ENCODE results near the gene C9orf85. TPM values are rescaled to one million over a fixed set of nuclear protein-coding genes. Genes with fewer than 3 reads are reported as not detected.

Gene C9orf85
- total and polyA plus RNA-seq, 9 of the 15 experiments (the other 6 are each of a cell fraction or from before 2014, with no cell fraction given) = 6.7 to 17.6 (median 13.0) TPM

DNA sequence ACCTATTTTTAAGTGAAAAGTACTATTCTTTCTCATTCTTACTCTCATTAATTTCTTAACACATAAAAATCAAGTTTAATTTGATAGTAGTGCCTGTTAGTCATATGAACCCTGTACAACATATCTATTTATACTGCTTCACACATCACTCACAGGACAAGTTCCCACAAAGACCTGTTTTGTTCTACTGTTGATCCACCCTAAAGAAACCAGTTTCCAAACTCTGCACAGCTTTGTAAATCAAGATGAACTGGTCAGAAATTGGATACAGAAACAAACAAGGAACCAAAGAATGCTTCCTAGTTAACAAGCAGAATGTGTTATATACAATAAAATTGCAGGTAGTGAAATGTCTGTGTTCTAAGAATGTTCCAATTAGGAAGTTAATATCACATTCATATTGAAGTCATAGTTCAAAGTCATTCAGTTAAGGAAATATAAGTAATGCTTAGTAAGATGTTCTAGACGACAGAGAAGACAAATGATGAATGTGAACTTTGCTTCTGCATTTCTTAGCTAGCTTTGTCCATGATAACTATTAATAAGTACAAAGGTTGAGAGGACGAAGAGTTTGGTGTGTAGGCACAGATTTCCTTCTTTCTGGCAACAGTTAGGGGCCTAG lies 33.4 kb downstream of the C9orf85 start (continued):
- TF ChIP-seq ELK3 (CRISPR knock-in tag; IDR thresholded peaks at IDR 0.05) (no peak), SMARCE1 (IDR thresholded peaks at IDR 0.05) (no peak), ZNF740 (CRISPR knock-in tag; IDR thresholded peaks at IDR 0.05) (no peak), ZNF740 (tag; IDR thresholded peaks at IDR 0.05) (no peak), TEAD4 (IDR thresholded peaks at IDR 0.05; ENCODE audit: low read length) (no peak), TEAD4 (CRISPR knock-in tag; IDR thresholded peaks at IDR 0.05; ENCODE audit: borderline replicate concordance) (no peak)
- TF ChIP-seq, protein P1, sequence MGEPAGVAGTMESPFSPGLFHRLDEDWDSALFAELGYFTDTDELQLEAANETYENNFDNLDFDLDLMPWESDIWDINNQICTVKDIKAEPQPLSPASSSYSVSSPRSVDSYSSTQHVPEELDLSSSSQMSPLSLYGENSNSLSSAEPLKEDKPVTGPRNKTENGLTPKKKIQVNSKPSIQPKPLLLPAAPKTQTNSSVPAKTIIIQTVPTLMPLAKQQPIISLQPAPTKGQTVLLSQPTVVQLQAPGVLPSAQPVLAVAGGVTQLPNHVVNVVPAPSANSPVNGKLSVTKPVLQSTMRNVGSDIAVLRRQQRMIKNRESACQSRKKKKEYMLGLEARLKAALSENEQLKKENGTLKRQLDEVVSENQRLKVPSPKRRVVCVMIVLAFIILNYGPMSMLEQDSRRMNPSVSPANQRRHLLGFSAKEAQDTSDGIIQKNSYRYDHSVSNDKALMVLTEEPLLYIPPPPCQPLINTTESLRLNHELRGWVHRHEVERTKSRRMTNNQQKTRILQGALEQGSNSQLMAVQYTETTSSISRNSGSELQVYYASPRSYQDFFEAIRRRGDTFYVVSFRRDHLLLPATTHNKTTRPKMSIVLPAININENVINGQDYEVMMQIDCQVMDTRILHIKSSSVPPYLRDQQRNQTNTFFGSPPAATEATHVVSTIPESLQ (CRISPR knock-in tag; IDR thresholded peaks at IDR 0.05) = no peak
